Activated gamma-delta T cell treated with Interleukin-2 at 50 U/mL for 16 hours (primary cell): ENCODE data around the gene PSMD14.
"Not testable (repeated sequence)": the region's sequence is repeated elsewhere in the genome, so short reads cannot be mapped to it uniquely, and the experiment has no call there.

Source experiments
- DNase-seq: peaks from one replicate; pipeline ENCODE4 v3.0.0-alpha.2; 2020

PSMD14 gene

DNA sequence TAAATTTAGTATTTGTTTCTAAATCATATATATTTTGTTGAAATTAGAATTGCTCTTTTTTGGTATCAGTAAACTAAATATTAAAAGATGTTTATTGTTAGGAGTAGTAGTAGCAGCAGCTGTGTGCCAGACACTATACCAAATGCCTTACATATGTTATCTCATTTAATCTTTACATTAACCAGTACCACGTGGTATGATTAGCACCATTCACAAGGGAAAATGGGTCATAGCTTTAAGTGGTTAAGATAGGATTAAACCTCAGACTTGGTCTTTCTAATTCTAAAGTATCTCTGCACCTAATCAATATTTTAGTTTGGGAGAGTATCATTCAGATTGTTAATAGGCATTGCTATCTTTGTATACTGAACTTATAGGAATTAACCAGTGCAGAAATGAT is 29.0 kb downstream of the PSMD14 start:
- no peak for DNase-seq

DNA sequence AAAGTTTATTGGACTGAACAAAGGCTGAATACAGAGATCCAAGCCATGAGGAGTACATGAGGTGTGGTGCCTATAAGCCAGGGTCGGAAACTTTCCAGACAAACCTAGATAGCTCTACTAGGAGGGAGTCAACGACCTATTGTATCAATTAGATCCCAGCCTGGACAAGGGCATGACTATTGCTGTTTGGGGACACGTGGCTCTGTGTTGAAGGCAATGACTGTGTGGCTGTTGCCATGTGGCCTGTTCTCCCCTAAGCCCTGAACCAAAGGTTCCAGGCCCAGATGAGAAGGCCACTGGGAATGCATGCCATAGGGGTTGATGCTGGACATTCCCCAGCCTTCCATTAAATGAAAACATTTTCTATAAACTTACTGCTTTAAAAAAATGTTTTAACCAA is 31.3 kb downstream of the PSMD14 start:
- DNase-seq, result not testable (repeated sequence)

DNA sequence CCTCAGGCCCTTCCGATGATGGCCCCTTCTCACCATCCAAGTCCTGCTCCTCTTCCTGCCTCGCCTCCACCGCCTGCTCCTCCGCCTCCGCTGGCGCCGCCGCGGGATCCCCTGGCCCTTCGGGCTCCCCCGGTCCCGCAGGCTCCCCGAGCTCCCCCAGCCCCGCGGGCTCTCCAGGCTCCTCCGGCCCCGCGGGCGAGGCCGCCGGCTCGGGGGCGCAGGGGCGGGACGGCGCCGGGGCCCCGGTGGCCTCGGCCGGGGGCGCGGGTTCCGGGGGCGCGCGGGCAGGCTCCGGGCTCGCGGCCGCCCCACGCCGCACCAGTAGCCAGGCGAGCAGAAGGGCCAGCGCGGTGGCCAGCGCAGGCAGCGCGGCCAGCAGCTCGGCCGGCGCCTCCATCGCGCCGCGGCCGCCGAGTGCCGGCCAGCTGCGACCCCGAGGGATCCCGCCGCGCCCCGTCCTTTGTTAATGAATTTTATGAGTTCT is 32.7 kb downstream of the PSMD14 start:
- not testable (repeated sequence) for DNase-seq

DNA sequence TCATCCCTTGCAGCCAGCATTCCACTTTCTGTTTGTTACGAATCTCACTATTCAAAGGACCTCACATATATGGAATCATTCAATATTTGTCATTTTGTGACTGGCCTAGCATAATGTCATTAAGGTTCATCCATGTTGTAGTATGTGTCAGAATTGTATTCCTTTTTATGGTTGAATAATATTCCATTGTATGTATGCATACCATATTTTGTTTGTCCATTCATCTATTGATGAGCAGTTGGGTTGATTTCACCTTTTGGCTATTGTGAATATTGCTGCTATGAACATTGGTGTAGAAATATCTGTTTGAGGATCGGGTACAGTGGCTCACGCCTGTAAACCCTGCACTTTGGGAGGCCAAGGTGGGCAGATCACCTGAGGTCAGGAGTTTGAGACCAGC is 35.0 kb downstream of the PSMD14 start:
- no peak for DNase-seq

DNA sequence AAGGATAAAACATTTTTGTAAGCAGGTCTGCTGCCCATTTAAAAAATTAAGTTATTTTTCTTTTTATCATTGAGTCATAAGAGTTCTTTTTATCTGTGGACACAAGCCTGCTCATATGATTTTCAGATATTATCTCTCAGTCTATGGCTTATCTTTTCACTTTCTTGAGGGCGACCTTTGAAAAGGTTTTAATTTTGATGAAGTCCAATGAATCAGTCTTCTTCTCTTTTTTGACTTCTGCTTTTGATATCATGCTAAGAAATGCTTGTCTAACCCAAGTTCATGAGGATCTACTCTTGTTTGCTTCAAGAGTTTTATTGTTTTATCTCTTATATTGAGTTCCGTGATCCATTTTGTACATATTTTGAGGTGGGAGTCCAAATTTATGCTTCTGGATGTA is 36.5 kb downstream of the PSMD14 start:
- no peak for DNase-seq

DNA sequence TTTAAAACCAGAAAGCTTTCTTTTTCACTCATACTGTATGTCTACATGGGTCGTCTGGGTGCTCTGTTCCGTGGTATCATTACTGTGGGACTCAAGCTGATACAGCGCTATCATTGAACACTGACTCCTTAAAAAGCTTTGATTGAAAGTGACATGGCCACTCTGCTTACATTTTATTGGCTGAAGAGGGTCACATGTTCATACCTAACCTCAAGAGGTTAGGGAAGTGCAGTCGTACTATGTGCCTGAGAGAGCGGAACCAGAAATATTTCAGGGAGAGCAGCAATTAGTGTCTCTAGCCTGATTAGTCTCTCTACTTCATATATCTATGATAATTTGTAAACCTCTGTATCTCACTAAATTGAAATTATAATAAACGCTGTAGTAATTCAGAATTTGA is 43.5 kb downstream of the PSMD14 start:
- DNase-seq, result no peak

DNA sequence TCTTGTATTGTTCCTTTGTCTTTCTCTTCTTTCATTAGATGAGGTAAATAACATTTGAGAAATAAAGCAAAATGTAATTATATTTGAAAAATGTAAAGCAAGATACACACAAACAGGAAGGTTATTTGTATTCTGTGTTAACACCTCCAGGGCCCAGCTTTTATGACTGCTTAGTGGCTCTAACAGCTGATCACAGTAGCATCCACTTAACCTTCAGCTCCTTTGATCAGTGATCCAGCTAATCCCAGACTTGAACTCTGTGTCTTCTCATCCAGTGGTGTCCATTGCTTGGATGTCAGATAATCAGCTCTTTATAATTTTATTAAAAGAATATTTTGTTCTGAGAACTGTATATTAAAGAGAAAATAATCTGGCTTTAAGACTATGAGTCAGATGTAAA is 44.5 kb downstream of the PSMD14 start:
- DNase-seq, result no peak

DNA sequence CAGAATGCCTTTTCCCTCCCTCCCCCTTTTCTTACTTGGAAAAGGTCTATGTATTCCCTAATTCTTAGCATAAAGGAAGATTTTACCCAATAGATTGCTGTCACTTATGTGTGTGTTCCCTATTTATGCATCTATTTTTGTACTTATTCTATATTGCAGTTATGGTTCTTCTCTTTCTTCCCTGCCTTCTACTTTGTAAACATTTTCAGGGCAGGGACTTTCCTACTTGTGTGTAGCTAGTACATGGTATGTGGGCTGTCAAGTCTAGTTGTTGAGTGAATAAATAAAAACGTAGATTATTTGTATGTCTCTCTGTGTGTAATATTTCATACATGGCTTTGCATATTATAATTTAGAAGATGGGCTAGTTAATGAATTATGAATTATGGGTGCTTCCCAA is 45.3 kb downstream of the PSMD14 start:
- no peak for DNase-seq

DNA sequence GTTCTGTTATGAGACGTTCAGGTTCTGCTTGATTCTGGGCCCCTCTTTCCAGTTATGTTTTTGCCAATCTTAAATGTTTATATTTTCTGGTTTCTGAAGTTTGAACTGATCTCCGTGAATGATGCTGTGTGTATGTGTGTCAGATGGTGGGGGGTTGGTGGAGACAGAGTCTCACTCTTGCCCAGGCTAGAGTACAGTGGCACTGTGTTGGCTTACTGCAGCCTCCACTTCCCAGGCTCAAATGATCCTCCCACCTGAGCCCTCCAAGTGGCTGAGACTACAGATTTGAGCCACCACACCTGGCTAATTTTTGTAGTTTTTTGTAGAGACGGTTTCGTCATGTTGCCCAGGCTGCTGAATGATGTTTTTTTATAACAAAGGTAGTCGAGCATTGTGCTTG is 45.9 kb downstream of the PSMD14 start:
- DNase-seq, result no peak

DNA sequence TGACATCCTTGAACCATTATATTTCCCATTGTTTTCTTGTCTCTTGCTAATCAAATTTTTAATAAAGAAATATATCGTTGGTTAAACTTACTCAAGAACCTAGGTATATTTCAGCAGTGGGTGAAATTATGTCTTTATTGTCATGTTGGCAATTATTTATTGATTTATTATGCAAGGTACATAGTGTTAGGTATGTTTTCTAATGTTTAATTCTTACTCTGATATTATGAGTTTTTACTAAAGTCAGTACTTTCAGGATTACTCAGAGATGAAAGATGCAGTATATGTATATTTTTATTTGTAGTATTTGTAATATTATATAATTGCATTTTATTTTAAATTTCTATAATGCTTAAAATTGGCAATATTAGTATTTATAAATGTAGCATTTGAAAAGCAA is 46.9 kb downstream of the PSMD14 start:
- no peak for DNase-seq

DNA sequence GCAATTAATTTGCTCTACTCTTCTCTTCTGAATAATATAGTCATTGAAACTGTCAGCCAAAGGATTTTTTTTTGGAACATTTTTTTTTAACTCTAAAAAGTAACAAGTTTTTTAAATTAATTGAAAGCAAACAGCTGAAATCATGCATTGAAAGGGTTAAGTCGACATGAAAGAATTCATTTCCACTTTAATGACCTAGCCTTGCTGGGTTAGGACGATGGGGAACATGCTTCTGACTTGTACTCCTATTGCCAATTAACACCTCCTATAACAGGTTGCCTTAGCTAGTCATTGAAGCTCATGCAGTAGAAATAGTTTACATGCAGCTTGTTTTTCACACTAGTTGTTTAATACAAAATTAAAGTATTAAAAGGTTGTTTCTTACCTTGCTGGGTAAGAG is 47.8 kb downstream of the PSMD14 start:
- DNase-seq, result no peak

DNA sequence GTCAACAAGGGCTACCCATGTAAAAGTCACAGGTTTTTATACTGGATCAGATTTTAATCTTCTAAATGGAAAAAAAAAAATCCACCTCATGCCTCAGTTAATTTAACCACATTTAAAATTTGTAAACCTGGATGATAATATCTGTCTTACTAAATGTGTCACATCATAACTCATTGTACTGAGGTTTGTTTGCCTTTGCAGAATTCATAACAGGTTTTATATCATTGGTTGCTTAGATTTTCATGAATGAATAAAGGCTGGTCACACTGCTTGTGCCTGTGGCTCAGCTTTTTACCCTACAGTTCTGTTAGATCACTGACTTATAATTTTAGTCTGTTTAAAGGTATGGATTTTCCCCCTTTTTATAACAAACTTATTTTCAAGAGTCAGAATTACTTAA is 48.9 kb downstream of the PSMD14 start:
- DNase-seq, result no peak

DNA sequence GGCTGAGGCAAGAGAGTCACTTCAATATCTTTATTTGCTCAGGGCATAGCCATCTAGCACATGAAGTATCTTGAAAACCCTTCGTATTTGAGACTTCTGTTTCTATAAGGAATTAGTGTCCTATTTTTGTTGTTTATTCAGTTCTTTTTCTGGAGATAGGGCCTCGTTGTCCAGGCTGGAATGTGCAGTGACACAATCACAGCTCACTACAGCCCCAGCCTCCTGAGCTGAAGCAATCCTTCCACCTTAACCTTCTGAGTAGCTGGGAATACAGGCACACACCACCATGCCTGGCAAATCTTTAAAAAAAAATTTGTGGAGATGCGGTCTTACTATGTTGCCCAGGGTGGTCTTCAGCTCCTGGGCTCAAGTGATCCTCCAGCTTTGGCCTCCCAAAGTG is 50.6 kb downstream of the PSMD14 start:
- DNase-seq, result no peak

DNA sequence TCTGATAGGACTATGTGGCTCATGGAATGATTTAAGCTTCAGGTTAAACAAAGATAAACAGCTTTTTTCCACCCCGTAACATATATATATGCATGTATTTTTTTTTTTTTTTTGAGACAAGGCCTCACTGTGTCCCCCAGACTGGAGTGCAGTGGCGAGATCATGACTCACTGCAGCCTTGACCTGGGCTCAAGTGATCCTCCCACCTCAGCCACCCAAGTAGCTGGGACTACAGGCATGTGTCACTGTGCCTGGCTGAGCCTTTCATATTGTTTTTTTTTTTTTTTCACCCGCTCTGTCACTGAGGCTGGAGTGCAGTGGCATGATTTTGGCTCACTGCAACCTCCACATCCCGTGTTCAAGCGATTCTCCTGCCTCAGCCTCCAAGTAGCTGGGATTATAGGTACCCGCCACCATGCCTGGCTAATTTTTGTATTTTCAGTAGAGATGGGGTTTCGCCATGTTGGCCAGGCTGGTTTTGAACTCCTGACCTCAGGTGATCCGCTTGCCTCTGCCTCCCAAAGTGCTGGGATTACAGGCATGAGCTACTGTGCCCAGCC is 52.0 kb downstream of the PSMD14 start:
- not testable (repeated sequence) for DNase-seq

DNA sequence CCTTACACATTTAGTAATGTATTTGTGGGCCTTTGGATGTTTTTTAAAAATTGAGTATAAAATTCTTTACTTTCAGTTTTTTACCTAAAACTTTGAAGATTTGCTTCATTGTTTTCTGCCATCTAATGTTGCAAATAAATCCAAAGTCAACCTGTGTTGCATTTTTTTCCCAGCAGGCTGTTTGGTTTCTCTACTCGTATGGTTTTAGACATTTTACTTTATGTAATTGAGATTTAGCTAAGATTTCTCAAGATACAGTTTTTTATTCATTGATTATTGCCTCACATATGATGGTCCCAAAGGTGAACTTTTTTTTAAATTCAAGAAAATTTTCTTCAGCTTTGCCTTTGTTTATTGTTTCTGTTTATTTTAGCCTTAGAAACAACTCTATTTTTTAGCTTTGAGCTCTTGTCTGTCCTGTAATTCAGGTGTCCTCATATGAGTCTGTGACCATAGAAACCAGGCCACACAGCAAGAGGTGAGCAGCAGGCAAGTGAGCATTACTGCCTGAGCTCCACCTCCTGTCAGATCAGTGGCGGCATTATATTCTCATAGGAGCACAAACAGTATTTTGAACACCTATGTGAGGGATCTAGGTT is 54.4 kb downstream of the PSMD14 start:
- DNase-seq, result no peak

DNA sequence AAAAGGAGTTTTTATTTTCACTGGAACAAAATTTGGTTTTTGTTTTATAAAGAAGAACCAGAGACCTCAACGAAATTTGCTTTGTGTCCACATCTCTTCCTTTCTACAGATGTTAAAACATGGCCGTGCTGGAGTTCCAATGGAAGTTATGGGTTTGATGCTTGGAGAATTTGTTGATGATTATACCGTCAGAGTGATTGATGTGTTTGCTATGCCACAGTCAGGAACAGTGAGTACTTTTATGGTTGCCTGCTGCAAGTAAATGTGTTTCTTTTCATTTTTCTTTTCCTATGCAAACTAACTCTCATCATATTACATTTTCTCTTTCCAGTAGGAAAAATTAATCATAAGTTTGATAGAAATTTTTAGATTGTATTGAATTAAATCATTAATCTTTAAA is 59.5 kb downstream of the PSMD14 start:
- no peak for DNase-seq

DNA sequence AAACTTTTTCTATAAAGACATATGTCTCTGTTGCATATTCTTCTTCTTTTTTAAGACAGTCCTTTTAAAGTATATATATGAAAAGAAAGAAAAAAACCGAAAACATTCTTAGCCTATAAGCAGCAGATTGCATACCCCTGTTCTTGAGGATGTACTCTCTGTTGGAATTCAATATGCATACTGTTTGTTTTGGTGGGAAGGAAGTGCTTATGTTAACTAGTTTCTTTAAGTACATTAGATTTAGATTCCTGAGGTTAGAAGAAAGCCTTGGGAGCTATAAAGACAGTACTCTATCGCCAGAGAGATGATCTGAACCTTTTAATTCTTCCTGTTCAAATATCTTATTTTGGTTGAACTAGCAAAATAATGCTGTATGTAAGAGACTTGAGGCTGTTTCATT is 61.1 kb downstream of the PSMD14 start:
- DNase-seq, result no peak

DNA sequence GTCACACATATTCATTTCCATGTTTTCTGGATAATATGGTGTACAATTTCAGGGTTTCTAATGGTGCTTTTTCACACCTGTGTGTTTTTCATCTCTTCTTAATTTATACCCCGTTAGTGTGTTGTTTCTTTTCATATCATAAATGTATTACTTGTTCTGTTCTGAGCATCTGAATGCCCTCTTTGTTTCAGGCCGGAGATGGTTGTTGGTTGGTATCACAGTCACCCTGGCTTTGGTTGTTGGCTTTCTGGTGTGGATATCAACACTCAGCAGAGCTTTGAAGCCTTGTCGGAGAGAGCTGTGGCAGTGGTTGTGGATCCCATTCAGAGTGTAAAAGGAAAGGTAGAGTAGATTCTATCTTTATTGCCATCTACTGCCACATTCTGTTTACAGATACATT is 62.8 kb downstream of the PSMD14 start:
- DNase-seq, result no peak

DNA sequence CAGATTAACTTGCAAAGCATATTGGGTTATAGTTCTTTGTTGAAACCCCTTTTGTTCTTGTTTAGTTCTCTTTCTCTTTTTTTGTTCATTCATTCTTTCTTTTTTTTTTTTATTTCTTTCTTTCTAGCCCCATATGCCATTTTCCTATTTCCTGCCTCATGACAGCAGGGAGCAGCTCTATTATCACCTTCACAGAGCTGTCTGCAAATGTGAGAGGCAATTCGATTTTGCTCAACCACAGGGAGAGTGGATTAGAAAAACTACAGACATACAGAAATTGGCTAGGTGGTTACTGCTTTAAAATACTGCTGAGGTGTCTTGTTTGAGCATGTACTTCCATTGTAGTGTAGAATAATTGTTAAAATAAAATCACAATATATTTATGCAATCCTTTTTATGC is 63.6 kb downstream of the PSMD14 start:
- DNase-seq, result no peak

DNA sequence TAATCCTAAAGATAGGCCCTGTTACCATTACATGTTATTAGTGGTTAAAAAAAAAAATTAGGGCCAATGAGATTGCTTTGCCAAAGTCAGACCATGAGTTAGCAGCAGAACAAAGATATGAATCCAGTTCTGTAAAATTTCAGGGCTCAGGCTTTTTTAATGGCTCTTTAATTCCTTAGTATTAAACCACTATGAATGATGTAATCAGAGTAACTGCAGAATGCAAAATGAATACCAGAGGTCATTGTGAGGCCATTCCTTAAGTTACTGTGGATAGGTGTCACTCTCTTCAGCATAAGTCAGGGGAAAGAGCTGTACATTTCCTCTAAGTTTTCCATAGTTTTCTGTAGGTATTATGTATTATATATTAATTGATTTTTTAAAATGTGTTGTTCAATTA is 65.7 kb downstream of the PSMD14 start:
- no peak for DNase-seq

DNA sequence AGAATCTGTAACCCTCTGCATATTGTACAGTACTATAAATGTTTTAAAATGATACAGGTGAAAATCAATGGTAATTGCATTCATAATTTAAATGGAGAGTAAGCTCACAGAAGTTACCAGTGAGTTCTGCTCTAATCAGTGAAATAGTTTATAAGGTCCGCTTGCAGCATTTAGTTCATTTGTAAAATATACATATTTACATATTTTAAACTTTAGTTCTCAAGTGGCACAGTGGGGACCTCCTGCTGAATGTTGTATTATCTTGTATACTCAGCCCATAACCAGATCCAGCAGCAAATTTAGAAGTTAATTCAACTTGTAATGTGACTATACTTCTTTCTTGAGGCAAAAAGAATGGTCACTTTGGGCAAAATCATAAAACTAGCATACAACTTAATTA is 66.2 kb downstream of the PSMD14 start:
- no peak for DNase-seq

DNA sequence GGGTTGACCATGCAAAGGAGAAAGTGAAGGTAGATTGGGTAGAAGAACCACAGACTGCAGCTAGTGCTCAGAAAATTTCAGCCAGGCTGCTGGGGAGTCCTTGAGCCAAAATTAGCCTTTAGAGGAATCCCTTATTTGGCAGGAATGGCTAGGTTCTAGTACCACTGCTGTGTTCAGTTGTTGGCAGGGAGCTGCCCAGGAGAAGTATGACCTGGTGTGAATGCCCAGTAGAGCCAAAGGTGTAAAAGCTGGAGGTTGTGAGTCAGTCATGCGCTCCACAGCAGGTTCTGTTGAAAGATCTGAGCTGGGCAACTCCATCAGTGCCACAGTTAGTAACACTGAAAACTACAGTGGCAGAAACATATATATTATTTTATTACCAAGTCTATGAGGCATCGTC is 71.5 kb downstream of the PSMD14 start:
- no peak for DNase-seq

DNA sequence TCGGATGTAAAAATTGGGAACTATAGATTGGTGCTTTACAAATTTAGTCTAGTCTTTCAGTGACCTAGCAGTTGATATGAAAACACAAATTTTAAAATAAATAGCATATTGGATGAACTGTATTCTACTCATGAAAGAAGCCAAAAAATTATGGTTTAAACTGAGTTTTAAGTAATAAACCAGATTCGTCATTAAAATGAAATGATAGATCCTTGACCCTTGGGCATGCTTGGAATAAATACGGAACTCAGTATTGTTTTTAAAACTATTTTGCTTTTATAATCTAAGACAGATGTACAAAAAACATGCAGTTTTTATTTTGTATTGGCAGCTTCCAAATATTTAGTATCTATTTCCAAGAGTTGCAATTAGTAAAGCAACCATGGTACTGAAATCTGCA is 73.3 kb downstream of the PSMD14 start:
- DNase-seq, result no peak

DNA sequence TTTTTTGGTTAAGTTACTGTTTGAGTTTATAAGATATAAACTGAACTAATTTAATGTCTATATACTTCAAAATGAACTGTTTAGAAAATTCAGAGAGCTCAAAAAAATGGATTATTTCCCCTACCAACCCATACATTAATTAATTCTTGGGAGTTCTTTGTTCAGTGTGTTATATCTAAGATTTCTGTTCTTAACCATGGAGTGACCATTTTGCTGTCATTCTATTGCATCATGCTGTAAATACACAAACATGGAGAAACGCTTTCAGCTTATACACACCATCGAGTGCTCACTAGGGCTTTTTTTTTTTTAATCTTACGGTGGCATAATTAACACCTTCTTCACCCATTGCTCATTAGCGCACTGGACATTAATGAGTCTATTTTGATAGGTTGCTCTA is 74.5 kb downstream of the PSMD14 start:
- DNase-seq, result no peak

DNA sequence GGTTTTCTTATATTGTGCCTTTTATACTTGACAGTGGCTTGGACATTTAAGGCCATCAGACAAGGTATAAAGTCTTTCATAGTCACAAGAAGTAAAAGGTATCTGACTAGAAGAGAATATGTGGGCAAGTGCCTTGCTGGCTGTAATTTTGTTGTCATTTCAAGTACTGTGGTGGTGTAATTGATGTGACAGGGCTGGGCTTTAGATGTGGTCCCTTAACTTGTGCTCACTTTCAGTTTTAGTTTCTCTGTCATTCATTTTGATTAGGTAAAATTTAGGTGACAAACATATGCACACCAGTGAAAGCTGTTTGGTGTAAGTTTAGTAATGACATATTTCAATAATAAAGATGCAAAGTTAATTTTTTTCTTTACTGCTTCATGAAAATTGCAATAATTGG is 76.6 kb downstream of the PSMD14 start:
- DNase-seq, result no peak
